Nephron progenitor cell (in vitro differentiated cells): ENCODE results near the gene FGF11.

Experiments used
- DNase-seq: peaks from one replicate; pipeline ENCODE4 v3.0.0; 2021
- H3K27ac Mint-ChIP-seq: 2 replicates; pipeline ENCODE4 v1.8.0; 2021; ENCODE audit warnings: mild to moderate bottlenecking, moderate library complexity, mixed read lengths
- H3K27me3 Mint-ChIP-seq: 2 replicates; pipeline ENCODE4 v1.8.0; 2021; ENCODE audit warnings: mild to moderate bottlenecking, low read depth, mixed read lengths; ENCODE audit not compliant: poor library complexity
- H3K36me3 Mint-ChIP-seq: 2 replicates; pipeline ENCODE4 v1.8.0; 2021; ENCODE audit warnings: low read depth, mixed read lengths
- H3K4me1 Mint-ChIP-seq: 2 replicates; pipeline ENCODE4 v1.8.0; 2021; ENCODE audit warnings: mixed read lengths
- H3K4me3 Mint-ChIP-seq: 2 replicates; pipeline ENCODE4 v1.8.0; 2021; ENCODE audit warnings: mild to moderate bottlenecking, moderate library complexity, mixed read lengths
- H3K9me3 Mint-ChIP-seq: 2 replicates; pipeline ENCODE4 v1.8.0; 2021; ENCODE audit warnings: mild to moderate bottlenecking, moderate library complexity, mixed read lengths
- CTCF ChIP-seq: fragments of 200-600 bp; sonication (generic); IDR thresholded peaks from 2 replicates; pipeline ENCODE4 v1.5.0; 2021; ENCODE audit warnings: antibody characterized with exemption

FGF11 gene

GRCh38 chr17:7425756-7426155 is 13.6 kb upstream of the FGF11 start:
- Mint-ChIP-seq H3K36me3 (no peaks in the 10 kb centered on the region), H3K4me1 (peaks cover 19% of the 10 kb centered on the region), H3K9me3 (no peaks in the 10 kb centered on the region), H3K27me3 (peaks cover 7% of the 10 kb centered on the region), H3K27ac (no peak overlapping the region), H3K4me3 (no peak overlapping the region)
- no peak for DNase-seq
- no peak for TF ChIP-seq CTCF

- Mint-ChIP-seq H3K4me1 (peaks cover 13% of the 10 kb centered on the region), H3K4me3 (no peak overlapping the region), H3K36me3 (no peaks in the 10 kb centered on the region), H3K27ac (no peak overlapping the region), H3K27me3 (peaks cover 7% of the 10 kb centered on the region), H3K9me3 (no peaks in the 10 kb centered on the region)
- no peak for TF ChIP-seq CTCF
- DNase-seq, result no peak
Observed at GRCh38 chr17:7426203-7426863, 13.0 kb upstream of the FGF11 start.

GRCh38 chr17:7426896-7427489 is 12.3 kb upstream of the FGF11 start:
- Mint-ChIP-seq H3K4me1 (peaks cover 7% of the 10 kb centered on the region), H3K9me3 (no peaks in the 10 kb centered on the region), H3K4me3 (no peak overlapping the region), H3K27me3 (peaks cover 9% of the 10 kb centered on the region), H3K36me3 (no peaks in the 10 kb centered on the region), H3K27ac (no peak overlapping the region)
- no peak for TF ChIP-seq CTCF
- DNase-seq, result no peak

GRCh38 chr17:7427549-7427948 is 11.8 kb upstream of the FGF11 start:
- no peak for TF ChIP-seq CTCF
- no peak for DNase-seq
- no peak overlapping the region for H3K27ac Mint-ChIP-seq
- no peak overlapping the region for H3K4me3 Mint-ChIP-seq
- no peaks in the 10 kb centered on the region for H3K9me3 Mint-ChIP-seq
- H3K27me3 Mint-ChIP-seq, result peaks cover 10% of the 10 kb centered on the region
- no peaks in the 10 kb centered on the region for H3K36me3 Mint-ChIP-seq
- H3K4me1 Mint-ChIP-seq, result peaks cover 6% of the 10 kb centered on the region

- Mint-ChIP-seq H3K4me1 (peaks cover 4% of the 10 kb centered on the region), H3K4me3 (no peak within 1 kb of the TSS), H3K9me3 (no peaks in the 10 kb centered on the region), H3K27ac (no peak within 1 kb of the TSS), H3K36me3 (no peaks in the 10 kb centered on the region), H3K27me3 (peaks cover 10% of the 10 kb centered on the region)
- no peak for TF ChIP-seq CTCF
- DNase-seq, result no peak
Observed at GRCh38 chr17:7428557-7428956, 10.8 kb upstream of the FGF11 start, which contains the start of gene SPEM3. TSS of gene SPEM3 (plus strand) at chr17:7428857. CDS start at chr17:7428903, 46 bp downstream.

- no peak for DNase-seq
- no peaks in the 10 kb centered on the region for H3K4me1 Mint-ChIP-seq
- no peaks in the 10 kb centered on the region for H3K36me3 Mint-ChIP-seq
- H3K9me3 Mint-ChIP-seq, result no peaks in the 10 kb centered on the region
- no peak overlapping the region for H3K27ac Mint-ChIP-seq
- H3K4me3 Mint-ChIP-seq, result no peak overlapping the region
- peaks cover 14% of the 10 kb centered on the region for H3K27me3 Mint-ChIP-seq
- TF ChIP-seq CTCF, result no peak
Observed at GRCh38 chr17:7429722-7430121, 9.6 kb upstream of the FGF11 start.
